ENCODE results near the gene NPRL2. TPM values are rescaled to one million over a fixed set of nuclear protein-coding genes. Genes with fewer than 3 reads are reported as not detected.

Gene NPRL2
- total and polyA plus RNA-seq, 9 of the 15 experiments (the other 6 are each of a cell fraction or from before 2014, with no cell fraction given): 17.4 to 40.4 (median 24.4) TPM

GRCh38 chr3:50299638-50299928 is 51.0 kb downstream of the NPRL2 start (continued):
- TF ChIP-seq, protein P1, sequence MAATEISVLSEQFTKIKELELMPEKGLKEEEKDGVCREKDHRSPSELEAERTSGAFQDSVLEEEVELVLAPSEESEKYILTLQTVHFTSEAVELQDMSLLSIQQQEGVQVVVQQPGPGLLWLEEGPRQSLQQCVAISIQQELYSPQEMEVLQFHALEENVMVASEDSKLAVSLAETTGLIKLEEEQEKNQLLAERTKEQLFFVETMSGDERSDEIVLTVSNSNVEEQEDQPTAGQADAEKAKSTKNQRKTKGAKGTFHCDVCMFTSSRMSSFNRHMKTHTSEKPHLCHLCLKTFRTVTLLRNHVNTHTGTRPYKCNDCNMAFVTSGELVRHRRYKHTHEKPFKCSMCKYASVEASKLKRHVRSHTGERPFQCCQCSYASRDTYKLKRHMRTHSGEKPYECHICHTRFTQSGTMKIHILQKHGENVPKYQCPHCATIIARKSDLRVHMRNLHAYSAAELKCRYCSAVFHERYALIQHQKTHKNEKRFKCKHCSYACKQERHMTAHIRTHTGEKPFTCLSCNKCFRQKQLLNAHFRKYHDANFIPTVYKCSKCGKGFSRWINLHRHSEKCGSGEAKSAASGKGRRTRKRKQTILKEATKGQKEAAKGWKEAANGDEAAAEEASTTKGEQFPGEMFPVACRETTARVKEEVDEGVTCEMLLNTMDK (IDR thresholded peaks at IDR 0.05; ENCODE audit: borderline replicate concordance, insufficient read depth, low read depth, low read length, poor library complexity, severe bottlenecking): no peak
- TF ChIP-seq CCNT2 (IDR thresholded peaks at IDR 0.05; ENCODE audit: borderline replicate concordance, extremely low read depth, insufficient read length, low read depth, low read length) (no peak), ZC3H4 (CRISPR knock-in tag; IDR thresholded peaks at IDR 0.05; ENCODE audit: borderline replicate concordance) (no peak), RFX7 (CRISPR knock-in tag; IDR thresholded peaks at IDR 0.05) (no peak), USF2 (CRISPR knock-in tag; IDR thresholded peaks at IDR 0.05) (no peak), LARP7 (IDR thresholded peaks at IDR 0.05) (no peak), RUNX1 (IDR thresholded peaks at IDR 0.05; ENCODE audit: low read depth) (no peak), SMAD3 (CRISPR knock-in tag; conservative IDR thresholded peaks at IDR 0.05) (no peak), CCAR2 (IDR thresholded peaks at IDR 0.05; ENCODE audit: low read depth, low read length) (no peak), POLR2AphosphoS2 (IDR thresholded peaks at IDR 0.05; ENCODE audit: low read length) (peak; percentile 21; the same call in 1 of the 2 replicates), MBD2 (IDR thresholded peaks at IDR 0.05; ENCODE audit: borderline replicate concordance, low read depth) (no peak), IRF2 (CRISPR knock-in tag; IDR thresholded peaks at IDR 0.05) (no peak), HMG20A (CRISPR knock-in tag; conservative IDR thresholded peaks at IDR 0.05) (no peak)
- TF ChIP-seq, protein P2, sequence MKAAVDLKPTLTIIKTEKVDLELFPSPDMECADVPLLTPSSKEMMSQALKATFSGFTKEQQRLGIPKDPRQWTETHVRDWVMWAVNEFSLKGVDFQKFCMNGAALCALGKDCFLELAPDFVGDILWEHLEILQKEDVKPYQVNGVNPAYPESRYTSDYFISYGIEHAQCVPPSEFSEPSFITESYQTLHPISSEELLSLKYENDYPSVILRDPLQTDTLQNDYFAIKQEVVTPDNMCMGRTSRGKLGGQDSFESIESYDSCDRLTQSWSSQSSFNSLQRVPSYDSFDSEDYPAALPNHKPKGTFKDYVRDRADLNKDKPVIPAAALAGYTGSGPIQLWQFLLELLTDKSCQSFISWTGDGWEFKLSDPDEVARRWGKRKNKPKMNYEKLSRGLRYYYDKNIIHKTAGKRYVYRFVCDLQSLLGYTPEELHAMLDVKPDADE (conservative IDR thresholded peaks at IDR 0.05; ENCODE audit: control insufficient read depth, low read depth, low read length): no peak
- TF ChIP-seq, protein P3, sequence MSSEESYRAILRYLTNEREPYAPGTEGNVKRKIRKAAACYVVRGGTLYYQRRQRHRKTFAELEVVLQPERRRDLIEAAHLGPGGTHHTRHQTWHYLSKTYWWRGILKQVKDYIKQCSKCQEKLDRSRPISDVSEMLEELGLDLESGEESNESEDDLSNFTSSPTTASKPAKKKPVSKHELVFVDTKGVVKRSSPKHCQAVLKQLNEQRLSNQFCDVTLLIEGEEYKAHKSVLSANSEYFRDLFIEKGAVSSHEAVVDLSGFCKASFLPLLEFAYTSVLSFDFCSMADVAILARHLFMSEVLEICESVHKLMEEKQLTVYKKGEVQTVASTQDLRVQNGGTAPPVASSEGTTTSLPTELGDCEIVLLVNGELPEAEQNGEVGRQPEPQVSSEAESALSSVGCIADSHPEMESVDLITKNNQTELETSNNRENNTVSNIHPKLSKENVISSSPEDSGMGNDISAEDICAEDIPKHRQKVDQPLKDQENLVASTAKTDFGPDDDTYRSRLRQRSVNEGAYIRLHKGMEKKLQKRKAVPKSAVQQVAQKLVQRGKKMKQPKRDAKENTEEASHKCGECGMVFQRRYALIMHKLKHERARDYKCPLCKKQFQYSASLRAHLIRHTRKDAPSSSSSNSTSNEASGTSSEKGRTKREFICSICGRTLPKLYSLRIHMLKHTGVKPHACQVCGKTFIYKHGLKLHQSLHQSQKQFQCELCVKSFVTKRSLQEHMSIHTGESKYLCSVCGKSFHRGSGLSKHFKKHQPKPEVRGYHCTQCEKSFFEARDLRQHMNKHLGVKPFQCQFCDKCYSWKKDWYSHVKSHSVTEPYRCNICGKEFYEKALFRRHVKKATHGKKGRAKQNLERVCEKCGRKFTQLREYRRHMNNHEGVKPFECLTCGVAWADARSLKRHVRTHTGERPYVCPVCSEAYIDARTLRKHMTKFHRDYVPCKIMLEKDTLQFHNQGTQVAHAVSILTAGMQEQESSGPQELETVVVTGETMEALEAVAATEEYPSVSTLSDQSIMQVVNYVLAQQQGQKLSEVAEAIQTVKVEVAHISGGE (CRISPR knock-in tag; IDR thresholded peaks at IDR 0.05): peak in 1 of 3 experiments; percentile 52; a peak in 2 of 6 replicates

All from K562 (cell line).